ENCODE measurements around the gene SMIM35.
A peak's percentile ranks its signal among the peaks of the same experiment; 100 is the strongest.

Gene SMIM35

DNA sequence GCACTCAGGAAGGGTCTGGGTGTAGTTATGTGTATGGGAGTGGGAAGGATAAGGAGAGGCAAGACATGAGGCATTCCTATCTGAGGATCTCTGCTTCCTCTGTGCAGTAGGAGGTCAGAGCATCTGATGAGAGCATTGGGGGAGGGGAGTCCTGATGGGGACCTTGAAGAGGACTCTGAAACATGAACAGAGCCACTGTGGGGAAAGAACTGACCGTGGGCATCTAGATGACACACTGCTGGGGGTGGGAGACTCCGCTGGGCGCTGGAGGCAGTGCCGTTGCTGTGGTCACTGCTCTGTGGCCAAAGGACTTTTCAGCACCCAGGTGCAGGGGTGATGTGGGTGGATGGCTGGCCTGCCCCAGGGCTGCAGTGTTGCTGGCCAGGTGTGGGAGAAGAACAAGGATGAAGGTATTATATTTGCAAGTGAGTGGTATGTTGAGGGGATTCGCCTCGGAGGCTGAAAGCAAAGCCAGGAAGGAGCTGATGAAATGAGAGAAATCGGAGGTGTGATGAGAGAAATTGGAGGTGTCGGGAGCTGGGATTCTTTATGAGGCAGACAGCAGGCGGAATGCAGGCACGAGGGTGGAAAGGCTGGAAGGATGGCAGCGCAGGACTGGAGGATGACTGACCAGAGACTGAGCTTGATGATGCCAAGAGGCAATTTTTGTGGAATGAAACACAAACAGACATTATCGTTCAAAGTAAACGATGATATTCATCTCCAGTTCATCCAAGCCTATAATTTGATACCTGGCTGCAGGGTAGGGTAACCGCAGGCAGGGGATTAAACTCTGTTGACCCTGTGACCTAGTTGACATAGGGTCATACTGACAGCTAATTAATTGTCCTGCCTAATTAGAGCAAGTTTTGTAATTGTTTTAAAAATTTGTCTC is 29.3 kb downstream of the SMIM35 start:
- DNase-seq (ENCODE audit: low read depth), result no peak

DNA sequence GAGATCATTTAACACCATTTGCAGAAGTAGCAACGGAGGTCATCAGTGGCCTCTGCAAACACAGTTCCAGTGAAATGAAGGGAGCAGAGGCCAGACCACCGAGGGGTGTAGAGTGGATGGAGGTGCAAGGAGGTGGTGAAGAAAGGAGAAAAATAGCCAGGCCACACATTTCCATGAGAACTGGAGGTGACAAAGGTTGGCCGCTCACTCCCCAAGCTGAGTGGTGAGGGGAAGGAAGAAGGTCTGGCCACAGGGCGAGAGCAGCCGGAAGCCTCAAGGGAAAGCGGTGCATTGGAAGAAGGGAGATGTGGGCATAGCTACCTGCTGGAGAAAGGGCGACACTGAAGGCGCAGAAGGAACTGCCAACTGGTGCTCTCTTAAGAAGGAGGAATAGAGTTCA is 30.0 kb downstream of the SMIM35 start:
- no peak for DNase-seq (ENCODE audit: low read depth)

DNA sequence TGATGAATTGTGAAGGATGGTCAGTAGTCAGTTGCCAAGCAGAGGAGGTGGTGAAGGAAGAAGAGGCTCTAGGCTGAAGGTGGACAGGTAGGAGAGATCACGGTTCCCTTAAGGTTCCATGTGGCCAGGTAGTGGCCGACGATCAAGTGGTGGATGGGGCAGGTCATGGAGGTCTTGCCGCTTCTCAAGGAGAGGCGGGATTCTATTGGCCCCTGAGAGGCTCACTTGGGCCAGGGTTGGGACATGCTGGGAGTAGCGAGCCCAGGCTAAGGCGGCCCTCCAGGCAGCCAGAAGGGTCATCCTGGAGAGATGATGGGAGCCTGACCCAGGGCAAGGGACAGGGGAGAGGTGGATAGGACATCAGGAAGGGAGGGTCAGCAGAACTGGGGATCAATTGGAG is 30.8 kb downstream of the SMIM35 start:
- DNase-seq (ENCODE audit: low read depth), result no peak

DNA sequence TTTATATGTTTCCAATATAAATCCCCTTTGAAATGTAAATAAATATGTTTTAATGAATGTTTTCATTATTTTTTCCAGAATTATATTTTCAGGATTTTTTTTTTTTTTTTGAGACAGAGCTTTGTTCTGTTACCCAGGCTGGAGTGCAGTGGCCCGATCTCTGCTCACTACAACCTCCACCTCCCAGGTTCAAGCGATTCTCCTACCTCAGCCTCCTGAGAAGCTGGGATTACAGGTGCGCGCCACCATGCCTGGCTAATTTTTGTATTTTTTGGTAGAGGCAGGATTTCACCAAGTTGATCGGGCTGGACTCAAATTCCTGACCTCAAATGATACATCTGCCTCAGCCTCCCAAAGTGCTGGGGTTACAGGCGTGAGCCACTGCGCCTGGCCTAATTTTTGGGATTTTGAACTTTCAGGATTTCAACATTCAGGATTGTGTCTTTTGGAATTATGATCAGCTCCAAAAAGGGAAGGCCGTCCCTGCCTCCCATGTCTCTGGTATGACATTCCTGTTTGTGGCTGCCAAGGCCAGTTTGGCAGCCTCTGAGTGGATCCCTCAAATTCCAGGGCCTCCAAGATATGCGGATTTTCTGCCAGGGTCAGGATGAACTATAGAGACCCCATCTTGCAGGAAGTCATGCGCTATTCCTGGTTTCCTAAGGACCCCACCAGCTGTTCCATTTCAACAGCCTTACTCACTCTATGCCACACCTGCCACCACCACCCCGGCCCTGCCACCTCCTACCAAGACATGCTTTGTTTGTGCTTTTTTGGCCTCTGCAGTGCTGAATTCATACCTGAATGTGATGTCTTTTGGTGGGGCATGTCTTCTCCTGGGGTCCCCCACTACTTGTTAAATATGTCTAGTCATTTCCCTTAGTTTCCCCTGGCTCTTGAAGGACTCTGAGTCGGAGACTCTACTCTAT is 31.8 kb downstream of the SMIM35 start:
- DNase-seq (ENCODE audit: low read depth), result no peak

DNA sequence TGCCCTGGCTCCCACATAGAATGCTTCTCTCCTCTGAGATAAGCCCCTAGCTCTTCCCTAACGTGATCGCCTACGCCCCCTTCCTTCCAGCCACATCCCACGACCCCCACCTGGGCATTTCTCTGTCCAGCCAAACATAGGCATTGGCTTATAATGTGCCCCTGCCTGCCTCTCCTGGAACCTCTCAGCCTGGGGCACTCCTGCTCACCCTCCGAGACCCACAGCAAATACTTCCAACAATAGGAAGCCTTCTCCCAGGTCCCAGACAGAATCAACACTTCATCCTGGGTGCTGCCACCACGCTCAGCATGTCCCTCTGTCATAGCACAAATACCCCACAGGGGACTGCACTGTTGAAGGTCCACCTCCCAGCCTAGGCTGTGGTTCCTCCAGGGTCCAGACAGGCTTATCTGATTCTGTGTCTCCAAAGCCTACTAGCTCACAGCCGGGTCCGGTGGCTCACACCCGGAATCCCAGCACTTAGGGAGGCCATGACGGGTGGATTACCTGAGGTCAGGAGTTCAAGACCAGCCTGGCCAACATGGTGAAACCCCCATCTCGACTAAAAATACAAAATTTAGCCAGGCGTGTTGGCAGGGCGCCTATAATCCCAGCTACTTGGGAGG is 34.1 kb downstream of the SMIM35 start:
- no peak for DNase-seq (ENCODE audit: low read depth)

DNA sequence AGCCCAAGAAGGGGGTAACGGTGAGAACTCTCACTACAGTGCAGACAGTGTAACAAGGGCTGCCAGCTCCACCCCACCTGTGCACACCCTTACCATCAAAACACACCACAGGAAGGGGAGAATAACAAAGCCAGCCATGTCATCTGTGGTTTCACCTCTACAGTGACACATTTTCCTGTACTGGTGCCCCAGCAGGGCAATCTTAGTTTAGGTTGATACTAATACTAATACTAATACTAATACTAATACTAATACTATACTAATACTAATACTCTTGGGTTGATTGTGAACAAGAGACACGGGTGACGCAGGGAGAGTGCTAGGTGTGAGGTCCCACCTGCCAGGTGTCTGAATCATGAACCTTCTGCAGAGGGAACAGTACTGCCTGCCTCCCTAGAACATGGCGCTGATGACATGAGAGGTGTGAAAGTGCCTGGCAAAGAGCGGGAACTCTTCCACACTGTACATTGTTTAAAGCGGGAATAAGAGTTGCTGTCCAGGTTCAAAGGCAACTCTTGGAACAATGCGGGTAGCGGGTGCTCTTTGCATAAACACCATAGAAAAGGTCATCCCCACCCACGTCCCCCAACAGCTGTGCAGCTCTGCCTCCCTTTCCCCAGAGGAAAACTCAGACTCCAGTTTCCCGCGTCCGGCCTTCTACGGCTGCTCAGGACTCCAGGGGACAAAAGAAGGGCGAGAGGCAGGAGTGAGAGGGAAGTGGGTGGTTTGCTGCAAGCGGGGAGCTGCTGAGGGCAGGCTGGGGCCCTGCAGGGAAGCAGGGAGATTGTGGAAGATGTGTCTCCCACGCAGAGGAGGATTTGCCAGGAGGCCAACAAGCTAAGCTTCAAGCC is 34.9 kb downstream of the SMIM35 start:
- DNase-seq (ENCODE audit: low read depth), result peak; percentile 76

DNA sequence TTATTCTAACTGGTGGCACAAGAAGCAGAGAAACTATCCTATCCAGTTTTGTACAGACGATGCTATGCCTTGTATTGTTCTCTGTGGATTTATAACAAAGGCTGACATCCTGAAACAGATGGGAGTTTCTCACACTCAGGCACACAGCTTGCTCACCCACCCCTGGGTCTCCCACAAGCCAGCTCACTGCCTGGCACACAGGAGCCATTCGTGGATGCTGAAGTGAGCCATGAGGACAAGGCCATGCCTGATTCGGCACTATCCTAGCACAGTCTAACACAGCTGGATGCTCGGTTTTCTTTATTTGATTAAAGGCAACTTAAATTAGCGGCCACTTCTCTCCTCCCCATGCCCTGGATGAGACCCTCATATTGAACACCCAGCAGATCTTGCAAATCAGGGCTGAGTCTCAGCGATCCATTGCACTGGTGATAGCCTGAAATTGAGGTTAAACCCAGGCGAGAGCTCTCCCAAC is 35.6 kb downstream of the SMIM35 start:
- DNase-seq (ENCODE audit: low read depth), result no peak

DNA sequence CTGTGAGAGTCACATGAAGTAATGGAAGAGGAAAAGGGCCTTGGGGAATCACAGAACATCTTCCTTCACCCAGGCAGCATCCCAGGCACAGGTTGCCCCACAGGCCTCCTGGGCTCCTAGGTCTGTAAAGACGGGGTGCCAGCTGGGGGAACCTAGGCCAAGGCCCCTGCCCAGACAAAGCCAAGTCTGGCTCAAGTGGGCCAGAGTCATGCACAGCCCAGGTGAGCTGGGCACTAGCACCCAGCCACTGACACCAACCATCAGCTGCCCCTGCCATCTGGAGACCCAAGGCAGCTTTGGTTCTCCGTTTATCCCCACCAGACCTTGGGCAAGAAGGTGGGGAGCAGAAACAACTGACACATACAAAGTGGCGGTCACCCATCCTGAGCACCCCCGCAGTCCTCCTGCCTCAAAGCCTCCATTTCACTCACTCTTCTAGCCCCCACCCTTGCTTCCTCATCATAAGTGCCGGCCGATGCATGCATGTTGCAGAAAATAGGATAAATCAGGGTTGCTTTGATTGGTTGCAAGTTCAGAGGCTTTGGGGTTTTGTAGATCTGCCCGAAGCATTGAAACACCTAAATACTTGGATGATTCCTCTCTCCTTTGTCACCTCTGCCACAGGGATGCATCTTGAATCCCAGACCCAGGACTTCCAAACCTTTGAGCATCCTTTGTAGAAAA is 36.4 kb downstream of the SMIM35 start:
- DNase-seq (ENCODE audit: low read depth), result no peak

DNA sequence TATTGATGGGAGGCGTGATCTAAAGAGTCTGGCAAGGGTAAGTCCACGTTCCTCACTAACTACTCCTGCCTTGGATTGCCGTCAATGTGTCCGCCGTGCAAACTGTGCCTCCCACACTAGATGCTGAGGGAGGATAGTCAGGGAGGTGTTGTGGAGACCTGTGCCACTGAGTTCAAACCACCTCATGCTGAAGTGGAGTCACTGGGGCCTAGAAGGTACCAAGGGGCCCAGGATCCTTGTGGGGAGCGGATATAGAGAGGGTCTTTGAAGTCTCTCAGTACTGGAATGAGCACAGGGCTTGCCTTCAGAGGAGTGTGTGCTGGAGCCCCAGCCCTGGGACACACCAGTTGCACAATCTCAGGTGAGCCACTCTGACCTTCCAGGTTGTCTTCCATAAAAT is 37.0 kb downstream of the SMIM35 start:
- DNase-seq (ENCODE audit: low read depth), result no peak

DNA sequence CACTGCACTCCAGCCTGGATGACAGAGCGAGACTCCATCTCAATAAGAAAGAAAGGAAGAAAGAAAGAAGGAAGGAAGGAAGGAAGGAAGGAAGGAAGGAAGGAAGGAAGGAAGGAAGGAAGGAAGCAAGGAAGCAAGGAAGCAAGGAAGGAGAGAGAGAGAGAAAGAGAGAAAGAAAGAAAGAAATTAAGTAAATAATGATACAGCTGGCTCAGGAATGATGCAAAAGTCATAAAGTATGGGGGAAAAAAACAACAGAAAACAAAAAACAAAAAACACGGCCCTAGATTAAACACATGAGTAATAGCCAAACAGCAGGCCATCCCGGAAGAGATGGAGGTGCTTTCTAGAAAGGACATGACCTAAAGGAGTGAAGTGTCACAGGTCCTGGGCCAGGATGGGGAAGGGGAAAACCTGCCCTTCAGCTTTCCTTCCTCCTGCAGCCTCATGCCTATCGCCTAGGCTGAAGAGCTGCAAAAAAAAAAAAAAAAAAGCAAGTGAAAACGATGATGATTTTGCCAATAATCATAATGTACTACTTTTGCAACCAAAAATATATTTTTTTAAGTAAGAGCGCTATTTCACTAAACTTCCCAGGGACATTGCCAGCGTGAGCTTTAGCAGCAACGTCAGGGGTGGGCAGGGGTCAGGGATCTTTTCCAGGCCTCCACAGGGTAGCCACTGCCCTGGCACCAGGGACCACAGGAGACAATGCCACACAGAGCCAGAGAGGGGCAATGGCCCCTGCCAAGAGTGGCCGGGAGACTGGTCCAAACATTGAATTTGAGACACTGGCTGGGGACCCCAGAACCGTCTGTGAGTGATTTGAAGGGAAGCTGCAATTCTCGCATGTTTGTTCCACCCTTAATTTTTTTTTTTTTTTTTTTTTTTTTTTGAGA is 38.0 kb downstream of the SMIM35 start:
- peak; percentile 23 for DNase-seq (ENCODE audit: low read depth)

DNA sequence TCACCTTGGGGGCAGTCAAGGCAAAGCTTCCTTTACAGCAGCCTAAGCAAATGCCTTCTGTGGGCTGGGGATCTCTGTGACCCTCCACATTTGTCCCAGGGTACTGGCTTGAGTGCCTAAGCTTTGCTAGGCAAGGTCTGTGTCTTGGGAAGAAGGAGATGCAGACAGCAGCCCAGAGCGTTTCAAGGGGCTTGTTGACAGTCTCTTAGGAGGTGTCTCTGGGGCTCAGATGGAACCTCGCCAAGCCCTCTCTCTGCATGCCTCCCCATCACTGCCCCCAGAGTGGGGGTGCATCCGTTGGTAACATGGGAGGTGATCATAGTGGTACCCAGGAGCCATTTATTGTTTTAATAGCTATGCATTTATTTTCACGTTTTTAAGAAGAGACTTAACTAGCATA is 39.0 kb downstream of the SMIM35 start:
- DNase-seq (ENCODE audit: low read depth), result no peak

DNA sequence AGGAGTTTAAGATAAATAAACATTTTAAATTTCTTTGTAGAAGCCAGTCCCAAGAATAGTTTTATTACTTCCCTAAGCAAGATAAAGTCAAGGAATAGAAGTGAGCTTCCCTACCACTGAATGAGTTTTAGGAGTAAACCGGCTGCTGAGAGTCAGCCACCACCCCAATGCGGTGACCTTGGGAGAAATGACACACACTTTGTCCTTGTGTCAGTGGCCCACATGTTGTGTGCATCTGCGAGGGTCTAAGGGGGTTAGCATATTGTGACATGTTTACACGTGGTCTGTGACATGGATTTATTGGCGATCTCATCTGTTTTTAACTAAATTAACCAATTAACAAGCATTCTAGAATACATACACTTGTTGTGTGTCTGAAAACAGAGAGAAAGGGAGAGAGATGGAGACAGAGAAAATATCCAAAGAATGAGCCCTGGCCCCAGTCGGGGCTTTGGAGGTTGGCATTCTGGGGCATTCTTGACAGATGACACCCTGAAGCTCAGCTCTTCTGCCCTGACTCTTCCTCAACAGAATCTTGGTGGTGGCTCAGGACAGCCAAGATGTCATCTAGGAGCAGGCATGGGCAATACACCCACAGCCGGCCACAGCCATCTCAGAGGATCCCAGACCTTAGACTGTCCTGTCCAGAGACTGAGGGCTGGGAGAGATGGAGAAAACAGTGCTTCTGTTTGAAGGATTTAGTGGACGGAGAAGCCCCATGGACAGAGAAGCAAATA is 39.6 kb downstream of the SMIM35 start:
- DNase-seq (ENCODE audit: low read depth), result no peak

DNA sequence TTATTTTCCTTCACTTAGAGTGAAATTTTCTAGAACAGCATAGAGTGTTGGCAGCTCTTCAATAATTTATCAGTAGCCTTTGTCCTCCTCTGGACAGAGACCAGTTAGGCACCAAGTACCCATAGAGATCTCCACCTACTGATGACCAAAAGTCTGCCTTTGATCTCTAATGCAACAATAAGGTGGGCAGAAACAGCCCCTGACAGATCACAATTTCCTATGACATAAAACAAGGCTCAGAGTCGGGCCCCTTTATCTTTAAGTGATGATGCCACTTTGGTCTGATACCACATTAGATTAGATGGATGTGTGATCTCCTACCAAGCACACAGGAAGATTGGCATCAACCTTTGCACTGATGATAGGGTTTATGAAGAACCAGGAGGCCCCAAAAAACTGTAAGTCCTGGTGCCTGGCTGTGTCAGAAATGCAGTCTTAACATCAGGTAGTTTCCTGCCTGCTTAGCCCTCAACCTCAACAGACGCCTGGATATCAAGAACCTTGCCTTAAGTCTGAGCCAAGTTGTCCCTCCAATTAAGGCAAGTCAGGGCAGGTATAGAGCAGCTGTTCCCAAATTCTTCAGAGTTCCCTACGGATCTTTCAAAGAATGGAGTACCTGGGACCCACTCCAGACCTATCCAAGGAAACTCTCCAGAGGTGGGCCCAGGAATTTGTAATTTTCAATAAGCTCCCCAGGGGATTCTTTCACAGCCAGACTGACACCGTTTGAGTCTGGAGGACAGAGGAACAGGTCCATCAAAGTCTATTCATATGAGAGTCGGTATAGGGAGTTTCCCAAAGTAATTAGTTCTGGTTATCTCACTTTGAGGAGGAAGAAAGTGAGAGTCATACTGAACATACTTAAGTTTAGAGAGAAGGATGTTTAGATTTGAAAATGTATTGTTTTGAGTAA is 40.5 kb downstream of the SMIM35 start:
- DNase-seq (ENCODE audit: low read depth), result peak; percentile 60

DNA sequence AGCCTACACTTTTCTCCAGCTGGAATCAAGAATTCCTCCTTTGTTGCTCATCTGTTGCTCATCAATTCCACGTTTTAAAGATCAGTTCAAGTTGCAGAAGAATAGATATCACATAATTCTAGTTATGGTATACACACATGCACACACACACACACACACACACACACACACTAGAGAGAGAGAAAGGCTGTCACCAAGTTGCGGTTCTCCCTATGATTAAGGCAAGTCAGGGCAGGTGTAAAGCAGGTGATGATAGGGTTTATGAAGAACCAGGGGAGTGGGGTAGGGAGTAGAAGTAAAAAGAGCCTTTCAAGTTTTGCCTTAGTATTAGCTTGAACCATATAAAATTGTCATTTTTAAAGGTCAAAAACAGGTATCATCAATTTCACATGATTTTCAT is 41.6 kb downstream of the SMIM35 start:
- DNase-seq (ENCODE audit: low read depth), result no peak

DNA sequence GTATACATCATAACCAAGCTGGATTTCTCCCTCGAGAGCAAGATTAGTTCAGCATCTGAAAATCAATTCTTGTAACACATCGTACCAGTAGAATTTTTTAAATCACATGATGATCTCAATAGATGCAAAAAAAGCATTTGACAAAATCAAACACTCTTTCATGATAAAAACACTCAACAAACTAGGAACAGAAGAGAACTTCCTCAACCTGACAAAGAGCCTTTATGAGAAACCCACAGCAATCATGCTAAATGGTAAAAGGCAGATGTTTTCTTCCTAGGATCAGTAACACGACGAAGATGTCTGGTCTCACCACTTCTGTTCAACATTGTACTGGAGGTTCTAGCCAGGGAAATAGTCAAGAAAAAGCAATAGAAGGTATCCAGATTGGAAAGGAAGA is 44.0 kb downstream of the SMIM35 start:
- no peak for DNase-seq (ENCODE audit: low read depth)

DNA sequence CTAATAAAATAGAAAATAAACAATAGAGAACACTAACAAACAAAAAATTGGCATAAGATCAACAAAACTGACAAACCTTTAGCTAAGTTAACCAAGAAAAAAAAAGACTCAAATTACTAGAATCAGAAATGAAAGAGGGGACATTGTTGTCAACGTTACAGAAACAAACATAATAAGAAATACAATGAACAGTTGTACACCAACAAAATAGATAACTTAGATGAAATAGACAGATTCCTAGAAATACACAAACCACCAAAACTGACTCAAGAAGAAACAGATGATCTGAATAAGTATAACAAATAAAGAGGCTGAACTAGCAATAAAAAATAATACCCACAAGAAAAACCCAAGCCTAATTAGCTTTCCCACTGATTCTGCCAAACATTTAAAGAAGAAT is 44.6 kb downstream of the SMIM35 start:
- DNase-seq (ENCODE audit: low read depth), result no peak

DNA sequence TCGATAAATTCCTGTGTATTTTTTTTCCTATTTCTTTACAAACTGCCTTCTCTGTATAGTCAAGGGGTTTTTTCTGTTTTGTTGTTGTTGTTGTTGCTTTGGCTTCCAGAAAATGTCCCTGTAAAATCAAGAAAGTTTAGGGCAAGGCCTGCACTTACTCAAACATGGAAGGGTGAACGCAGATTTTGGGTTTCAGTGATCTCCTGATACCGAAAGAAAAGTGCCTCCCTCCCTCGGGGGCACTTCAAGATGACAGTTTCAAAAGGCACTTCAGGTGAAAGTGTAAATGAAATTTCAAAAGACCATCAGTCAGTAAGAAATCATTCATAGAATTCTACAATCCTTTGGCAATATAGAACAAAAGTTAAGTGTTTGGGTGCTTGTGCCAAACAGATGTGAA is 53.3 kb downstream of the SMIM35 start:
- DNase-seq (ENCODE audit: low read depth), result no peak

DNA sequence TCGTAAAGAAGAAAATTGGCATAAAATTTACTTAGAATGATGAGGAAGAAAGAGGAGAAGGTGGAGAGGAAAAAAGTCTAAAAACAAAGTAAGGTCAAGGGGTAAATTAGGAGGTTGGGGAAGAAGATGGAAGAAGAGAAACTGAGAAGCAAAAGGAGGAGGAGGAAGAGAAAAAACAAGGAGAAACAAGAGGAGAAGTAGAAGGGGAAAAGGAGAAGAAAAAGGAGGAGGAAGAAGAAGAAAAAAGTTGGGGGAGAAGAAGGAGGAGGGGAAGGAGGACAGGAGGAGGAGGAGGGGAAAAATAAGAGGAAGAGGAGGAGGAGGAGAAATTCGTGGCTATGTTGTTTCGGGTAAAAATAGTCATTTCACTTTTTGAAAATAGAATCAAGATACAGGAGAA is 58.1 kb downstream of the SMIM35 start:
- no peak for DNase-seq (ENCODE audit: low read depth)
